ENCODE results near the gene VRK1. TPM values are rescaled to one million over a fixed set of nuclear protein-coding genes. Genes with fewer than 3 reads are reported as not detected.
A peak's percentile ranks its signal among the peaks of the same experiment; 100 is the strongest.

The VRK1 gene
- total RNA-seq, 1 donor from 2014 or later: 76.7 TPM

GRCh38 chr14:96772929-96773328 is 24.3 kb upstream of the VRK1 start:
- peaks cover 6% of the 10 kb centered on the region for H3K27me3 Mint-ChIP-seq
- H3K4me1 Mint-ChIP-seq: no peaks in the 10 kb centered on the region
- no peak for DNase-seq
- no peaks in the 10 kb centered on the region for H3K9me3 Mint-ChIP-seq
- no peak overlapping the region for H3K27ac Mint-ChIP-seq
- H3K36me3 Mint-ChIP-seq (ENCODE audit: low read depth): no peaks in the 10 kb centered on the region
- intact Hi-C loops (cut with micrococcal nuclease): no loop called here
- H3K4me3 Mint-ChIP-seq: no peak overlapping the region

DNA sequence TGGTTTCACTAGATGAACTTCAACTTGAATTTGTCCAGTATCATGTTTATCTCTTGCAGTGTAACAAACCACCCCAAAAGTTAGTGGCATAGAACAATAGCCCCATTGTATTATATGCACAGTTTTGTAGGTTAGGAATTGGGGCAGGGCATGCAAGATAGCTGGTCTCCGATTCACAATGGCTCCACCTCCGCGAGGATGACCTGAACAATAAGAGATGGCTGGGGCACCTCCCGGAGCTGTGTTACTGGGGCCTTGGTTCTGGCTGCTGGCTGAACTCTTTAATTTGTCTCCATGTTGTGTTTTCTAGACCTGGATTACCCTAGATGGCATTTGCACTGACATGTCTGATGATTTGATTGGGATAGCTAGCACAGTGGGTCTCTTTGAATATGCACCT is 20.4 kb upstream of the VRK1 start:
- Mint-ChIP-seq H3K27me3 (peaks cover 6% of the 10 kb centered on the region), H3K4me3 (no peak overlapping the region), H3K4me1 (no peaks in the 10 kb centered on the region), H3K9me3 (no peaks in the 10 kb centered on the region), H3K36me3 (ENCODE audit: low read depth) (no peaks in the 10 kb centered on the region), H3K27ac (no peak overlapping the region)
- intact Hi-C loops (cut with micrococcal nuclease): no loop called here
- DNase-seq: no peak

DNA sequence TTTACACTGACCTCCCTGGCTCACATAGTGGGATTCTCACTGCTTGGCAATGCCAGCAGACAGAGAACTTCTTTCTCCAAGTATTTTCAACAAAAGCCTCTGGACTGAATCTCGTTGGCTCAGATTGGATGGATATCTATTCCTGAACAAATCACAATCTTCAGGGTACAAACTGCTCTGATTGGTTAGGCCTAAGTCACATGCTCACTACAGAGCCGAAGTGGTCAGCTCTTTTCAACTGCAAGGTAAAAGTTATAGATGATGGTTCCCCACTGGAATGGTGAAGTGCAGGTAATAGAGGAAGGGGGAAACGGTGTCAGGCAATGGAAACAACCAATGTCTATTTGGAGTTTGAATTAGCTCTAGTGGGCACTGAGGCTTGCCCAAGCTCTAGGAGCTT is 16.7 kb upstream of the VRK1 start:
- Mint-ChIP-seq H3K27ac (no peak overlapping the region), H3K36me3 (ENCODE audit: low read depth) (no peaks in the 10 kb centered on the region), H3K4me1 (no peaks in the 10 kb centered on the region), H3K4me3 (no peak overlapping the region), H3K27me3 (peaks cover 17% of the 10 kb centered on the region), H3K9me3 (no peaks in the 10 kb centered on the region)
- intact Hi-C loops (cut with micrococcal nuclease): no loop called here
- DNase-seq: no peak

DNA sequence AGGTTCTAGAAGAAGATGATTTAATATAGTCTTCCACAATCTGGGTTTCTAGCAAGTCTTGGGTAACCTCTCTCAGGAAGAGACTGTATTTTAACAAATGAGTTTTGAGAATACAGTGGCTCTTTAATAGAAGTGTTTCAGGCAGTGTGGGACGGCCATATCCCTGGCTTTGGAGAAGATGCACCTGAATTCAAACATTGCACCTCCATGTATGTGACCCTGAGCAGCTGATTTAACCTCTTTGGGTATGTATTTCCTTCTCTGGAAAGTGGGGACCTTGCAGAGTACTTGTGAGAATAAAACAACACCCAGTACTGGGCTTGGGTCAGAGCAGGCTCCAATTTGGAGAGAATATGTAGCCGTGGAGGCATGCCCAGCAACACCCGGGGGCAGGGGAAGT is 15.8 kb upstream of the VRK1 start:
- H3K4me3 Mint-ChIP-seq: no peak overlapping the region
- no peak for DNase-seq
- H3K27ac Mint-ChIP-seq: no peak overlapping the region
- no peaks in the 10 kb centered on the region for H3K4me1 Mint-ChIP-seq
- H3K9me3 Mint-ChIP-seq: no peaks in the 10 kb centered on the region
- intact Hi-C loops (cut with micrococcal nuclease): no loop called here
- H3K27me3 Mint-ChIP-seq: peaks cover 25% of the 10 kb centered on the region
- no peaks in the 10 kb centered on the region for H3K36me3 Mint-ChIP-seq (ENCODE audit: low read depth)

- Mint-ChIP-seq H3K27me3 (peaks cover 29% of the 10 kb centered on the region), H3K4me1 (no peaks in the 10 kb centered on the region), H3K4me3 (no peak overlapping the region), H3K27ac (no peak overlapping the region), H3K9me3 (no peaks in the 10 kb centered on the region), H3K36me3 (ENCODE audit: low read depth) (no peaks in the 10 kb centered on the region)
- no peak for DNase-seq
- intact Hi-C loops (cut with micrococcal nuclease): no loop called here
Observed at GRCh38 chr14:96782436-96782835, 14.7 kb upstream of the VRK1 start.

DNA sequence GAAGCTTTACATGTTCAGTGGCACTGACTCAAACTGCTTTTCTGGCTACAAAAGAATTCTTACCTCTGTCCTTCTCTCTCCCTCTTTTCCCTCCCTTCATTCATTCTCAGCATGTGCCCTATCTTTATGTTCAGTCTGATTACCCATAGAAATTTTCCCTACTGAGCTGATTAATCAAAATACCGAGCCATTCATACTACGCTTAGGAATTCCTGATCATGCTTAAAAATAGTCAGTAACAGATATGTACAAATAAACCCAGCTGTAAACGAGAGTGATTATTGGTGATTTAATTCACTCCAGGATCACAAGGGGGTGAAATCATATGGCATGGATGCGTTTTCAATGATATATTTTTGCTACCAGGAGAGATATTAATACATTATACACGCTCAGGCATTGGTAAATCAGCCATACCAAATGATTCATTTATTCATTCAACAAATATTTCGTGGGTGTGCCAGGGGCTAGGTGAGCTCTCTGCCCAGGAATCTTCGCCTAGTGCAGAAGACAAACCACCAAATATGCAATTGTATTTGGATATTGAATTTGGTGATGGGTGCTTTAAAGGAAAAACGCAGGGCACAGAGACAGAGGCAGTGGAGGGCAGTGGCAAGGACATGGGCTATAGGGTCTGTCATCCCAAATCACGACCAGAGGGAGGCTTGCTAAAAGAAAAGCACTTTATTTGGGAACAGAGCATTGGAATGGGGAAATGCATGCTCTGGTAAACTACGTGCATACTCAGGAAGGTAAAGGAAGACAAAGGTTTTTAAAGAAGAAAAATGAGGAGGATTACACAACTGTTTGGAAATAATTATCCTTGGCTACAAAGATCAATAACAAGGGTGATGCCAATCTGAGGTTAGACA is 13.9 kb upstream of the VRK1 start:
- intact Hi-C loops (cut with micrococcal nuclease): no loop called here
- H3K27ac Mint-ChIP-seq: no peak overlapping the region
- peaks cover 30% of the 10 kb centered on the region for H3K27me3 Mint-ChIP-seq
- H3K4me3 Mint-ChIP-seq: no peak overlapping the region
- H3K4me1 Mint-ChIP-seq: no peaks in the 10 kb centered on the region
- no peaks in the 10 kb centered on the region for H3K9me3 Mint-ChIP-seq
- DNase-seq: no peak
- H3K36me3 Mint-ChIP-seq (ENCODE audit: low read depth): no peaks in the 10 kb centered on the region

- Mint-ChIP-seq H3K27ac (no peak overlapping the region), H3K27me3 (peaks cover 31% of the 10 kb centered on the region), H3K9me3 (no peaks in the 10 kb centered on the region), H3K4me1 (no peaks in the 10 kb centered on the region), H3K36me3 (ENCODE audit: low read depth) (no peaks in the 10 kb centered on the region), H3K4me3 (no peak overlapping the region)
- no peak for DNase-seq
- intact Hi-C loops (cut with micrococcal nuclease): no loop called here
Observed at GRCh38 chr14:96783915-96784224, 13.3 kb upstream of the VRK1 start.

DNA sequence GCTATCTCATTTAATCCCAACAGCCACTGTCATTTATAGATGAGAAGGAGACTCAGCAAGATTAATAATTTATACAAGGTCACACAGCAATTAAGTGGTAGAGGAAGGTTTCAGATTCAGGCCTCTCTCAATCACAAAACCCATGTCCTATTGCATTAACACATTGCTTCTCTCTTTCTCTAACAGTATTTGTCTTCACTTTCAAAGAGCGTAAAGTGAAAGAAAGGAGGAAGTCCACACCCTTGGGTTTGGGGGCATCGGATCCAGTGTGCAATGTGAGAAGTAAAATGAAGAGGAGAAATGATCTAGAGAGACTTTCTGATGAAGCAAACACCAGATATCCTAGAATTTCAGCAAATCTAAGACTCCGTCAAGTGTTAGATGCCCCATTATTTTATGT is 7.0 kb upstream of the VRK1 start:
- Mint-ChIP-seq H3K4me1 (peaks cover 4% of the 10 kb centered on the region), H3K9me3 (no peaks in the 10 kb centered on the region), H3K27ac (no peak overlapping the region), H3K27me3 (peaks cover 29% of the 10 kb centered on the region), H3K4me3 (no peak overlapping the region), H3K36me3 (ENCODE audit: low read depth) (no peaks in the 10 kb centered on the region)
- intact Hi-C loops (cut with micrococcal nuclease): no loop called here
- DNase-seq: no peak

- no peaks in the 10 kb centered on the region for H3K9me3 Mint-ChIP-seq
- H3K4me3 Mint-ChIP-seq: no peak overlapping the region
- H3K27ac Mint-ChIP-seq: no peak overlapping the region
- peaks cover 27% of the 10 kb centered on the region for H3K27me3 Mint-ChIP-seq
- intact Hi-C loops (cut with micrococcal nuclease): no loop called here
- DNase-seq: no peak
- no peaks in the 10 kb centered on the region for H3K36me3 Mint-ChIP-seq (ENCODE audit: low read depth)
- peaks cover 8% of the 10 kb centered on the region for H3K4me1 Mint-ChIP-seq
Observed at GRCh38 chr14:96790706-96791105, 6.5 kb upstream of the VRK1 start.

GRCh38 chr14:96792003-96792402 is 5.2 kb upstream of the VRK1 start:
- Mint-ChIP-seq H3K4me1 (peaks cover 12% of the 10 kb centered on the region), H3K9me3 (no peaks in the 10 kb centered on the region)

DNA sequence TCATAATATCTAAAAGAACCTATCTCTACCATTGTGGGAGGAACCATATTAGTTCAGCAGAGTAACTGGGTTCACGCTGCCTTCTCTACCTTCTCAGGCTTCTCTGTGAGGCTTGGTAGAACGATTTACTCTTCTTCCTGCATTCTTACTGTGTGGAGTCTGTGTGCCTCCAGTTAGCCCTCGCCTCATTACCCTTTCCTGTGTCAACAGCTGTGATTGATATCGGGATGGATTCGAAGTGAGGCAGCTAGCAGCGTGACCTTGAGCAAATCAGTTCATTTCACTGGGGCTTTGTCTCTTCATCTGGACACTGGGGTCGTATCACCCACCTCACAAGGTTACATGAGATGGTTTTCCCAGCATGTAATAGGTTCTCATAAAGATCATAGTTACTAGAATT is 4.6 kb upstream of the VRK1 start:
- Mint-ChIP-seq H3K4me1 (peaks cover 12% of the 10 kb centered on the region), H3K27ac (no peak overlapping the region), H3K4me3 (no peak overlapping the region), H3K27me3 (peaks cover 16% of the 10 kb centered on the region), H3K36me3 (ENCODE audit: low read depth) (no peaks in the 10 kb centered on the region), H3K9me3 (no peaks in the 10 kb centered on the region)
- intact Hi-C loops (cut with micrococcal nuclease): no loop called here
- DNase-seq: no peak

More at GRCh38 chr14:96792003-96792402, 5.2 kb upstream of the VRK1 start:
- Mint-ChIP-seq H3K36me3 (ENCODE audit: low read depth) (no peaks in the 10 kb centered on the region), H3K27ac (no peak overlapping the region), H3K4me3 (no peak overlapping the region), H3K27me3 (peaks cover 16% of the 10 kb centered on the region)
- no peak for DNase-seq
- intact Hi-C loops (cut with micrococcal nuclease): no loop called here

DNA sequence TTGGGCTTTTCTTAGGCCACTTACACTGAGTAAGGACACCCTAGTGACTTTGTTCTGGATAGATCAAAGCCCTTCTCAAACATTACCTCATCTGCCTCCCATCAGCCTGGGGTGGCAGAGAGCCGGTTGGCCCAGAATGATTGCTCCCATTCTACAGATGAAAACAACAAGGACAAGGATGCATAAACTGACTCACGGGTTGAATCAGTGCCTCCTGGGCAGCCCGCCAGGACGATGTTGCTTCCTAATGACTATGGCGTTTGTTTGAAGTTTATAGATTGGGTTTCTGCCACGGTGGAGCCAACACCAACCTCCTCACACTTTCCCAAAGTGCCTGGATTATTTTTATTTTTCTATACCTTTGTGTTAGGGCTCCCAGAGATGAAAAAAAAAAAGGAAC is 3.6 kb upstream of the VRK1 start:
- Mint-ChIP-seq H3K4me1 (peaks cover 20% of the 10 kb centered on the region), H3K9me3 (no peaks in the 10 kb centered on the region), H3K27me3 (peaks cover 15% of the 10 kb centered on the region), H3K27ac (no peak overlapping the region), H3K4me3 (no peak overlapping the region), H3K36me3 (ENCODE audit: low read depth) (no peaks in the 10 kb centered on the region)
- intact Hi-C loops (cut with micrococcal nuclease): no loop called here
- no peak for DNase-seq

DNA sequence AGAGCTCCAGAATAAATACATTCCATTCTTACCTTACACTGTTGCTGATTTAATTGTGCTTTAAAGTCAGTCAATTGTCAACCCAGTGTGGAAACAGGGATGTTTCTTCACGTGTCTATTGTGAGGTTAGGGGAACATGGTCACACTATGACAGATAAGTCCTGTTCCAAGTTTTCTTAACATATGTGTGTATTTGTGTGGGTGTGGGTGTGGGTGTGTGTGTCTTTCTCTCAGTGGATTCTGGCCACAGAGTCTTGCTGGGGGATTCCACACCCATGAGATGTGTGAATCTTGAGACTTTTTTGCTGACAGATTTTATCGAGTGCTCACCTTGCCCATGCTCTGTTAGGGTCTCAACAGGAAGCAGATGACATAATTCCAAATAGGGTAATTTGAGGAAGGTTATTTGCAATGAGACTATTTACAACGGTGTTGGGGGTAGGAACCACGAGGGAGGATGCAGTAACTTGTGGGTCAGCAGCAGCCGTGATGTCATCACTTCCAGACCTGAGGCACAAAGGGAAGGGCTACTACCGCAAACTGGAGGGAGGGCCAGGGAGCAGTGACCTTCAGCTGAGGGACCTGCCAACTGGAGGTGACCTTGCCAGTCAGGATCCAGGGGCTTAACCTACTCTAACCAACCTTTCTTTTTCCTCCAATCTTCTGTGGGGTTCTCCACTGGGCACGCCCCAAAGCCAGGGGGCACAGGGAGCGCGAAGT is 1.9 kb upstream of the VRK1 start:
- H3K9me3 Mint-ChIP-seq: no peaks in the 10 kb centered on the region
- H3K4me3 Mint-ChIP-seq: no peak overlapping the region
- H3K36me3 Mint-ChIP-seq (ENCODE audit: low read depth): peaks cover 4% of the 10 kb centered on the region
- H3K4me1 Mint-ChIP-seq: peaks cover 29% of the 10 kb centered on the region
- DNase-seq: no peak
- no peak overlapping the region for H3K27ac Mint-ChIP-seq
- H3K27me3 Mint-ChIP-seq: peaks cover 11% of the 10 kb centered on the region
- intact Hi-C loops (cut with micrococcal nuclease): loop anchor here (5.0 kb wide), 2 partner anchors 57 to 433 kb away; partner anchors contain the start of genes ATG2B and GSKIP

DNA sequence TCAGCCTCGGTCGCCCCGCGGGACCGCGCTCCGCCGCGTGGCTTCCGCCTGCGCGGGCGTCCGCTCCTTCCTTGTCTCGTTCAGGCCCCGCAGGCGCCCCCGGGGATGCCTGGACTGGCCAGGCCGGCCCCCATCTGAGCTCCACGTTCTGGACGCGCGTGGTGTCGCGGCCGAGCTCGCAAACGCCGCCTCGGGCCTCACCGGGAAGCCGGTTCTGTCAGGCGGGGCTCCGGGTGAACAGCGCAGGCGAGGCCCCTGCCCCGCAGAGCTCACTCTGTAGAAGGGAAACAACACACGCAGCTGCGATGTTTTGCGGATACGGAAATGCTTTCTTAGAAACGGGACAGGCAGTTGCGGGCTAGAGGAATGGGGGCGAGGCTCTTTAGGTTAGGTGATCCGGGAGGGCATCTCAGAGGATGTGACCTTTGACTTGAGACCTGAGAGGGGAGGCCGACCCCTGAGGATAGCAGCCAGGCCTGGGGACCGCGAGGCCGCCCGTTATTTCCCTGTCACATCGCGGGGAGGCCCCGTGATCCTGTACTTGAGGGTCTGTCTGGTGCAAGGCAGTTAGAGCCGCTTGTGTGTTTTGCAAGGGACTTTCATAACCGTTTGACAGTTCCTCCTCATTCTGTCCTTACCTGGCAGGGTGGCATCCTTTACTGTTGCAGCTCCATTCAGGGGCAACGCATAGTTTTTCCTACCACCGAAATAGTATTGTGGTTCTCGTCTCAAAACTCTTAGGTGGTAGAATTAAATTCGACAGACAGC is 584 bp downstream of the VRK1 start:
- Mint-ChIP-seq H3K4me3 (peak overlapping the region; percentile 97), H3K27ac (peak overlapping the region; percentile 93), H3K27me3 (peaks cover 5% of the 10 kb centered on the region), H3K9me3 (no peaks in the 10 kb centered on the region), H3K36me3 (ENCODE audit: low read depth) (peaks cover 4% of the 10 kb centered on the region), H3K4me1 (peaks cover 31% of the 10 kb centered on the region)
- peak; percentile 87 for DNase-seq
- intact Hi-C loops (cut with micrococcal nuclease): loop anchor here (2.0 to 5.0 kb wide), 3 partner anchors 55 to 435 kb away; partner anchors contain the start of genes ATG2B, GSKIP and PAPOLA
